A549 (cell line): ENCODE results near the gene IL10RA. TPM values are rescaled to one million over a fixed set of nuclear protein-coding genes. Genes with fewer than 3 reads are reported as not detected.

Source experiments
- ATAC-seq, 2 experiments: fragments of 200-7000 bp in 1 of 2; fragments of >200 bp in 1 of 2; cut with Nextera tagmentation in 1 of 2; cut with Tn5 transposase in 1 of 2; 3 replicates each; pipeline versions ENCODE4 v1.8.0 to v1.9.1; 2018 to 2020; ENCODE audit warnings: mild to moderate bottlenecking in 1 of 2, moderate library complexity in 1 of 2
- CTCF ChIA-PET: fragments of 300-600 bp; sonication (Branson Sonifier 250); formaldehyde crosslinking; extraction: SDS; loops from one replicate; lab custom pipeline; 2021; ENCODE audit warnings: antibody characterized with exemption, inconsistent platforms; lab: Yijun Ruan, JAX
- POLR2A ChIA-PET: fragments of 350-600 bp; formaldehyde crosslinking; extraction: SDS; loops from one replicate; lab custom pipeline; 2021; ENCODE audit warnings: antibody characterized with exemption, inconsistent platforms; lab: Yijun Ruan, JAX
- DNase-seq, 2 experiments: peaks; one replicate each; pipeline versions ENCODE4 v3.0.0 to v3.0.0-alpha.2; 2011 to 2016; ENCODE audit warnings: low read depth in 1 of 2, low spot score in 1 of 2
- FAIRE-seq: peaks from 2 replicates; lab custom pipeline; 2011; peaks lifted over from hg19 to GRCh38; lab: Jason Lieb, UNC
- H3K27ac ChIP-seq, 2 experiments: fragments of >200 bp; sonication (Bioruptor Twin); formaldehyde crosslinking; 3 replicates each; pipeline ENCODE4 v1.5.1; 2016 to 2017
- H3K4me1 ChIP-seq: fragments of >200 bp; sonication (Bioruptor Twin); formaldehyde crosslinking; 3 replicates; pipeline ENCODE4 v1.6.1; 2016
- H3K4me2 ChIP-seq: fragments of >200 bp; sonication (Bioruptor Twin); formaldehyde crosslinking; 3 replicates; pipeline ENCODE4 v1.6.1; 2016
- H3K4me3 ChIP-seq: fragments of >200 bp; sonication (Bioruptor Twin); formaldehyde crosslinking; 3 replicates; pipeline ENCODE4 v1.5.1; 2016
- H3K9me3 ChIP-seq: fragments of >200 bp; sonication (Bioruptor Twin); formaldehyde crosslinking; 3 replicates; pipeline ENCODE4 v1.6.1; 2016
- CEBPB ChIP-seq, 2 experiments: fragments of >200 bp in 1 of 2; sonication (Bioruptor Twin) in 1 of 2; formaldehyde crosslinking in 1 of 2; IDR thresholded peaks; 2 replicates each; pipeline ENCODE4 v1.6.1; 2012 to 2016
- CTCF ChIP-seq: fragments of >200 bp; sonication (Bioruptor Twin); formaldehyde crosslinking; IDR thresholded peaks from 3 replicates; pipeline ENCODE4 v1.5.1; 2016
- ESRRA ChIP-seq: fragments of 150-350 bp; IDR thresholded peaks from 2 replicates; pipeline ENCODE4 v1.6.1; 2014; ENCODE audit warnings: mild to moderate bottlenecking, low read length, borderline replicate concordance
- FOXS1 ChIP-seq: fragments of 250-450 bp; sonication (Bioruptor Pico); IDR thresholded peaks from 2 replicates; pipeline ENCODE4 v1.5.0; 2020; ENCODE audit warnings: mild to moderate bottlenecking, moderate library complexity
- GATA3 ChIP-seq: IDR thresholded peaks from 2 replicates; pipeline ENCODE4 v1.6.1; 2012; ENCODE audit warnings: borderline replicate concordance
- HOXA7 ChIP-seq: fragments of 250-450 bp; sonication (Bioruptor Pico); IDR thresholded peaks from 2 replicates; pipeline ENCODE4 v1.5.0; 2020; ENCODE audit warnings: mild to moderate bottlenecking, moderate library complexity
- HOXB5 ChIP-seq: fragments of 250-450 bp; sonication (Bioruptor Pico); IDR thresholded peaks from 2 replicates; pipeline ENCODE4 v1.5.0; 2020; ENCODE audit warnings: mild to moderate bottlenecking, moderate library complexity
- JUNB ChIP-seq: fragments of >200 bp; sonication (Bioruptor Twin); formaldehyde crosslinking; IDR thresholded peaks from 2 replicates; pipeline ENCODE4 v1.6.1; 2016
- MAFK ChIP-seq: fragments of 450-650 bp; IDR thresholded peaks from 2 replicates; pipeline ENCODE4 v1.6.1; 2014; ENCODE audit not compliant: partially characterized antibody
- MAX ChIP-seq: IDR thresholded peaks from 2 replicates; pipeline ENCODE4 v1.6.1; 2012
- MYC ChIP-seq: IDR thresholded peaks from 2 replicates; pipeline ENCODE4 v1.6.1; 2012; ENCODE audit warnings: mild to moderate bottlenecking, inconsistent platforms, low read length, improper control_type of control experiment, borderline replicate concordance
- NPAS2 ChIP-seq: fragments of 250-450 bp; sonication (Bioruptor Pico); IDR thresholded peaks from 2 replicates; pipeline ENCODE4 v1.8.0; 2022; ENCODE audit warnings: mild to moderate bottlenecking, moderate library complexity, borderline replicate concordance
- POLR2AphosphoS2 ChIP-seq: conservative IDR thresholded peaks from 2 replicates; pipeline ENCODE4 v1.6.1; 2012; ENCODE audit warnings: low read length, improper control_type of control experiment, inconsistent platforms
- RAD21 ChIP-seq, 2 experiments: fragments of >200 bp in 1 of 2; sonication (Bioruptor Twin) in 1 of 2; formaldehyde crosslinking in 1 of 2; IDR thresholded peaks in 1 of 2; conservative IDR thresholded peaks in 1 of 2; 2 replicates in 1 of 2; 3 replicates in 1 of 2; pipeline ENCODE4 v1.6.1; 2012 to 2018; ENCODE audit warnings: inconsistent platforms in 1 of 2
- REST ChIP-seq: fragments of 200-600 bp; sonication (generic); IDR thresholded peaks from 2 replicates; pipeline ENCODE4 v1.6.1; 2016; ENCODE audit warnings: antibody characterized with exemption, mild to moderate bottlenecking, moderate library complexity
- SREBF2 ChIP-seq: fragments of 450-650 bp; IDR thresholded peaks from 2 replicates; pipeline ENCODE4 v1.6.1; 2014; ENCODE audit warnings: mild to moderate bottlenecking, moderate library complexity
- TFCP2L1 ChIP-seq: fragments of 250-450 bp; sonication (Bioruptor Pico); IDR thresholded peaks from 2 replicates; pipeline ENCODE4 v1.5.0; 2021; ENCODE audit warnings: mild to moderate bottlenecking
- USF2 ChIP-seq: fragments of 450-650 bp; IDR thresholded peaks from 2 replicates; pipeline ENCODE4 v1.6.1; 2014; ENCODE audit warnings: antibody characterized with exemption
- WGBS: methylation state at CpG from one replicate; pipeline ENCODE4 v1.1.6; 2017; ENCODE audit errors: missing lambda C conversion rate; 5-methylcytosine and 5-hydroxymethylcytosine counted together
- polyA plus RNA-seq, 4 experiments: library from polyadenylated mRNA; depleted of rRNA in 3 of 4; stranded (reverse); fragments of >200 nt; fragmentation: RNase III in 1 of 4; extraction: RNeasy Plus Mini Kit Qiagen cat#74134 plus additional on column Dnase treatment in 1 of 4; gene quantifications; 2 replicates in 3 of 4; 3 replicates in 1 of 4; pipeline ENCODE4 v1.2.3, GENCODE V29; 2011 to 2017

Gene IL10RA
- polyA plus RNA-seq, 2 of the 4 experiments (the other 2 are of a cell fraction), result 0.03 to 0.17 TPM

GRCh38 chr11:117941163-117941707 lies 45.0 kb upstream of the IL10RA start:
- H3K9me3 ChIP-seq, result no peaks in the 10 kb centered on the region
- ATAC-seq, result no peak
- TF ChIP-seq JUNB (no peak), POLR2AphosphoS2 (no peak), TFCP2L1 (CRISPR knock-in tag) (no peak), RAD21 (conservative IDR thresholded peaks at IDR 0.05 in 1 of 2, IDR thresholded peaks at IDR 0.05 in 1 of 2) (no peak), NPAS2 (CRISPR knock-in tag) (no peak), FOXS1 (CRISPR knock-in tag) (no peak), HOXB5 (CRISPR knock-in tag) (no peak), ESRRA (no peak), REST (no peak), CTCF (no peak)
- no peak overlapping the region for H3K27ac ChIP-seq
- 28% methylated on average over 2 of the region's 4 CpGs for WGBS
- H3K4me1 ChIP-seq, result no peaks in the 10 kb centered on the region
- no peak for DNase-seq
- H3K4me2 ChIP-seq, result no peak overlapping the region
- no peak for FAIRE-seq
- no peak overlapping the region for H3K4me3 ChIP-seq
- POLR2A ChIA-PET, result no interaction called here
- CTCF ChIA-PET, result interaction anchor here (1.0 kb wide), 1 partner anchor 548 kb away, joined by 3 read pairs; no protein-coding TSS in a partner anchor

- 51% methylated on average over 6 of the region's 6 CpGs for WGBS
- H3K4me2 ChIP-seq, result no peak overlapping the region
- ATAC-seq (no peak), DNase-seq (no peak), FAIRE-seq (no peak)
- no peak overlapping the region for H3K27ac ChIP-seq
- POLR2A ChIA-PET, result no interaction called here
- peaks cover 3% of the 10 kb centered on the region; the same call in 1 of the 3 replicates for H3K4me1 ChIP-seq
- no peak overlapping the region for H3K4me3 ChIP-seq
- CTCF ChIA-PET, result interaction anchor here (1.0 to 13.9 kb wide), 5 partner anchors 99 to 549 kb away, joined by 3 to 192 read pairs (median 82); partner anchors contain the start of gene FXYD2
- no peaks in the 10 kb centered on the region for H3K9me3 ChIP-seq
- TF ChIP-seq MYC (no peak), CEBPB (IDR thresholded peaks at IDR 0.05) (no peak), SREBF2 (no peak), GATA3 (no peak), USF2 (no peak), HOXA7 (CRISPR knock-in tag) (no peak), MAFK (no peak), MAX (no peak)
These were observed 44.1 kb upstream of the IL10RA start for GRCh38 chr11:117941976-117942654.
